GM12873 (cell line): ENCODE results near the gene C20orf204.

Experiments used
- TF ChIP-seq, protein P1 (sequence below): IDR thresholded peaks from 2 replicates; pipeline ENCODE4 v1.5.1; 2012; ENCODE audit warnings: low read depth, mild to moderate bottlenecking, moderate library complexity, low read length, control low read depth; ENCODE audit not compliant: insufficient read depth; ENCODE audit errors: missing control alignments

The C20orf204 gene

DNA sequence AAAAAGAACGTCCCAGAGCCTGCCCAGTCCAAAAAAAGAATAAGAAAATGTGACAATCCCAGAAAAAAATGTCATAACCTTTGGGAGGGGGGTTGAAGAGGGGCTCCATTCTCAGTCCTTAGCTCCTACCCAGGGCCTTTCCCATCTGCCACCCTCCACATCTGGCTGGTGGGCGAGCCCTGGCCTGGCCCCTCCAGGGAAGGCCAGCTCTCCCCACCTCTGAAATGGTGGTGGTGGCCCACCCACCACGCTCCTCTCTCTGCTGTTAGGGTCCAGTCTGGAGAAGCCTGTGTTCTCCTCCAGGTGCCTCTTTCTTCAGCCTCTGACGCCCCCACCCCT, 42.9 kb downstream of the C20orf204 start:
- TF ChIP-seq, protein P1, sequence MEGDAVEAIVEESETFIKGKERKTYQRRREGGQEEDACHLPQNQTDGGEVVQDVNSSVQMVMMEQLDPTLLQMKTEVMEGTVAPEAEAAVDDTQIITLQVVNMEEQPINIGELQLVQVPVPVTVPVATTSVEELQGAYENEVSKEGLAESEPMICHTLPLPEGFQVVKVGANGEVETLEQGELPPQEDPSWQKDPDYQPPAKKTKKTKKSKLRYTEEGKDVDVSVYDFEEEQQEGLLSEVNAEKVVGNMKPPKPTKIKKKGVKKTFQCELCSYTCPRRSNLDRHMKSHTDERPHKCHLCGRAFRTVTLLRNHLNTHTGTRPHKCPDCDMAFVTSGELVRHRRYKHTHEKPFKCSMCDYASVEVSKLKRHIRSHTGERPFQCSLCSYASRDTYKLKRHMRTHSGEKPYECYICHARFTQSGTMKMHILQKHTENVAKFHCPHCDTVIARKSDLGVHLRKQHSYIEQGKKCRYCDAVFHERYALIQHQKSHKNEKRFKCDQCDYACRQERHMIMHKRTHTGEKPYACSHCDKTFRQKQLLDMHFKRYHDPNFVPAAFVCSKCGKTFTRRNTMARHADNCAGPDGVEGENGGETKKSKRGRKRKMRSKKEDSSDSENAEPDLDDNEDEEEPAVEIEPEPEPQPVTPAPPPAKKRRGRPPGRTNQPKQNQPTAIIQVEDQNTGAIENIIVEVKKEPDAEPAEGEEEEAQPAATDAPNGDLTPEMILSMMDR = no peak

DNA sequence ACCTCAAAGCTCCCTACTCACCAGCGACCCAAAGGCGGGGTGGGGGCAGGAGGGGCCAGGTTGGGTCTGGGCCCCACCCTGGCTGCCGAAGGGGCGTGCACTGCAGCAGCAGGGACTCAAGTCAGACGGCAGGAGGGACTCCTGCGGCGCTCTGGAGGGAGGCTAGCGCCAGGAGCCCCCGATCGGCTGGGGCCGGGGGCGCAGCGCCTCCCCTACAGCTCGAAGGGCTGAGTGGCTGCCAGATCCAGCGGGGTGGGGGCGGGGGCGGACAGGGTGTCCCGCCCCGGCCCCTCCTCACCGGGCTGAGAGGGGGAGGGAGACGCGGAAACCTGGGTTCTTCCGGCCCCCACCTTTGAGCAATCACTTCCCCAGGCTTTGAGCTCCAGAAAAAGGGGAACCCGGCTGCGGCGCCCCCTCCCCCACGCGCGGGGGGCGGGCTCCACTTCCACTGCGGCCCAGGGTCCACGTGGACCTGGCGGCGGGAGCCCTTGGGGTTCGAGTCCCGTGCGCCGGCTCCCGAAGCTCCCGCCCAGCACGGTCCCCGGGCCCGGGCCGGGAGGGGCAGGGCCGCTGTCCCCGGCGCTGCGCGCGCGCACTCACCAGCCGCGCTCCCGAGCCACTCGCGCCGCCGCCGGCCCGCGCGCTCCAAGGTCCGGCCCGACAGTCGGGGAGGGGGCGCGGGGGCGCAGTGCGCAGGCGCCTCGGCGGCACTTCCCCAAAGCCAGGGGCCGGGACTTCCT, 43.5 kb downstream of the C20orf204 start, which contains the start of gene RGS19:
Gene RGS19, minus strand, starts transcription at position 246 of the 740 bp plus-strand sequence. CDS start 2,632 bp downstream, outside the sequence.
- TF ChIP-seq, protein P1 = no peak

DNA sequence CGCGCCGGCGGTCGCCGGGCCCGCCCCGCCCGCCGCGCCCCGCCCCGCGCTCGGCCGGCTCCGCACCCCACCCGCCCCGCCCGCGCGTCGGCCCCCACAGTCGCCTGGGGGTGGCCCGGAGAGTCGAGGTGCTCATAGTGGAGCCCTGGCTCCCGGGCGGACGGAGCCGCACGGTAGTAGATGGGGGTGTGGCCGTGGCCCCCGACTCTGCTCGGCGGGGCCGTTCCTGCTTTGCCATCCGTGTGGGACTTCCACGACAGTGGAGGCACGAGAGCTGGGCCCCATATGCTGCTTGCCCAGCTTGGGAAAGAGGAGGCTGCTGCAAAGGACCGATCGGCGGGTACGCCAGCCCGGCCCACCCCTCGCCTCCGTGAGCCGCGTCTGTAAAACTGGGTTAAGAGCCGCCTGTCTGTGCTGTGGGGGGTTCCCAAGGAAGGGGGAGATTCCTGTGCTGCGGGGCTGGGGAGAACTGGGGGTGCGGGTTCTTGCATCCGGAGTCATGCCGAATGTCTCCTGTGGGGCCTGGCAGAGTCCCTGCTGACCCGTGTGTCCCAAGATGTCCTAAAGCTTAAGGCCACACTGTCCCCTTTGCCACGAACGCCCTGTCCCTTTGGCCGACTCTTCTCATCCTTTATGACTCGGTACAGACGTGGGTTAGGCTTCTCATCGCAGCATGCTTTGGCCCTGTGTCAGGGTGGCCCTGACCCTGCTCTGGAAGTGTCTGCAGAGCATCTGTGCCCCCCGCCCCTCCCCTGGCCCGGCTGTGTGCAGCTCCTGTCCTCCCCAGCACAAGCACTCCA, 44.2 kb downstream of the C20orf204 start, which contains the start of gene OPRL1:
Gene OPRL1, plus strand, starts transcription at position 70 of the 800 bp plus-strand sequence. CDS start 12,639 bp downstream, outside the sequence.
- TF ChIP-seq, protein P1 = no peak

DNA sequence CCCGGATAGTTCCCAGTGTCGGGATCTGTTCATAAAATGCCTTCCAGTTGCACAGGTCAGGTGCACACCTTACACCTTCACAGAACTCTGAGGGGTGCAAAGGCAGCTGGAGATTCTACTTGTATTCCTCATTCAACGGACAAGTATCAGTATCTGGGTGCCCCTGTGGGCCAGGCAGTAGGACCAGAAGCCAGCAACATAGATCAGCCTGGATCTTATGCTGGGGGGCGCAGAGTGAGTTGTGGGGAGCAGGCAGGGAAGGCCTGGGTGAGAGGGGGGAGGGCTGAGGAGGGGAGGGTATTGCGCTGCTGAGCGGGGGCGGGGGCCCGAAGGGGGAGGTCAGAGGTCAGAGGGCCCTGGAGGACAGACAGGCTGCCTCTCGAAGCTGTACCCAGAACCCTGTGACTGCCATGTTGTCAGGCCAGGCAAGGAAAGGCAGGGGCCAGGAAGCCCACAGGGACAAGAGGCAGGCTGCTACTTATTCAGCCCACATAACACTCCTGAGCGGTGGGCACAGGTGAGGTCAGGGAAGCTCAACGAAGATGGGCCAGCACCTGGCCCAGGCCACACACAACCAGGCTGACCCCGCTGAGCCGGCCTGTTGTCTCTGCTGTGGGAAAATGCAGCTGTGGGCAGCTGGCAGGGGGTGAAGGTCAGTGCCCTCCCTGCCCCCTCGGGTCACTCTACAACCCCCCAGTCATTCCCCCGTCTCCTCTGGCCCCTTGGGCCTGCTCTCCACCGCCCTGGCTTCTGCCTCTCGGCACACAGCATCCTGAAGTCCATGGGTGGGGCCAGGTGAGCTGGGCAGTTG, 45.0 kb downstream of the C20orf204 start:
- TF ChIP-seq, protein P1 = no peak

DNA sequence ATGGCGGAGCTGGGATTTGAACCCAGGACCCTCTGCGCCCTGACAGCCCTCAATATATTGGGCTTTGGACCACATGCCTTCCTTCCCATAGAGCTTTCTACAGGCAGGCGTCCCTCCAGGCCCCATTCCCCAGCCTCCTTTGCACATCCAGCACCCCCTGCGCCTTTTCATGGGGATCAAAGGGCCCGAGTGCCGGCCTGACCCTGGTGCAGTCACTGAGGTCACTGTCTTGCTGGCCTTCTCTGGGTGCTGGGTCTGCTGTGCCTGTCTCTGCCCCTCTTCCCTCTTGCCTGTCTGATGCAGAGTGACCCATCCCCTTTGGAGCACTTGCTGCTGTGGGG, 45.6 kb downstream of the C20orf204 start:
- TF ChIP-seq, protein P1 = no peak

DNA sequence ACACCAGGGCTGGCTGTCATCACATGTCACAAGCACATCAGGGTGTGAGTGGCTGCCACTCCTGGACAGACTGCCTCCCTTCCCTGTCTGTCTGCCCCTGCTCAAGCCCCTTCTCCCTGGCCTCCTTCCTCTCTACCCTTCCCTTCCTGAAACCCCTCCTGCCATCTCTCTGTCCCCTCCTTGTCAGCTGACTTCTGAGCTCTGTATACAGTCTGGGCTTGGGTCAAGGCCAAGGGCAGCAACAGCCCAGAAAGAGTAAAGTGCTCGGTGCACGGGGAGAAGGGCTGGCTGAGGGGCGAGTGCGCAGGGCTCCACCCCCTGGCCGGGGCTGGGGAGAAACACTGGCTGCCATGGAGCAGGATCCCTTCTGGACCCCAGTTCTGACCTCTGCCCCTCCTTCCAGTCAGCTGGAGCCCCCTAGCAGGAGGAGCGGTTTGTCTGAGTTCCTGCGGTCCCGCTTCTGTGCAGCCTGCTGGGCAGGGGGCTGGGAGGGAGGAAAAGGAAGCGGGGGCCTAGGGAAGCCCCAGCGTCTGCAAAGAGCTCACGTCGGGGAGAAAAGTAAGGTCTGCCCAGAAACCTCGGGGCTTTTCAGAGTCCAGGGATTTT, 46.2 kb downstream of the C20orf204 start:
- TF ChIP-seq, protein P1 = no peak
